ENCODE results near the gene NAGS. TPM values are rescaled to one million over a fixed set of nuclear protein-coding genes. Genes with fewer than 3 reads are reported as not detected.
"Not testable (repeated sequence)": the region's sequence is repeated elsewhere in the genome, so short reads cannot be mapped to it uniquely, and the experiment has no call there.

The NAGS gene
- total and polyA plus RNA-seq, 4 donors = 2.6 to 10.7 (median 5.0) TPM

- no peak for DNase-seq
- peaks cover 0 to 20% (median 8%) of the 10 kb centered on the region in 4 donors for H3K36me3 ChIP-seq (ENCODE audit: control insufficient read depth in 4 of 4, insufficient read depth in 4 of 4, low read length in 4 of 4)
- H3K9ac ChIP-seq (ENCODE audit: insufficient read depth in 1 of 2, low read length in 2 of 2) = no peak overlapping the region
Measured at GRCh38 chr17:44012874-44013273, 8.5 kb downstream of the NAGS start.

GRCh38 chr17:44014133-44014436 is 9.7 kb downstream of the NAGS start:
- H3K36me3 ChIP-seq (ENCODE audit: control insufficient read depth in 4 of 4, insufficient read depth in 4 of 4, low read length in 4 of 4) = peaks cover 0 to 18% (median 8%) of the 10 kb centered on the region in 4 donors
- H3K9me3 ChIP-seq (ENCODE audit: control insufficient read depth in 4 of 4, insufficient read depth in 3 of 4, low read length in 3 of 4) = no peaks in the 10 kb centered on the region
- H3K27me3 ChIP-seq (ENCODE audit: control insufficient read depth in 3 of 3, insufficient read depth in 3 of 3, low read length in 2 of 3) = no peaks in the 10 kb centered on the region
- H3K4me3 ChIP-seq = peak overlapping the region; percentile 87
- ATAC-seq (ENCODE audit: insufficient read depth, low FRiP score) (no peak), DNase-seq (no peak)
- TF ChIP-seq, protein P1, sequence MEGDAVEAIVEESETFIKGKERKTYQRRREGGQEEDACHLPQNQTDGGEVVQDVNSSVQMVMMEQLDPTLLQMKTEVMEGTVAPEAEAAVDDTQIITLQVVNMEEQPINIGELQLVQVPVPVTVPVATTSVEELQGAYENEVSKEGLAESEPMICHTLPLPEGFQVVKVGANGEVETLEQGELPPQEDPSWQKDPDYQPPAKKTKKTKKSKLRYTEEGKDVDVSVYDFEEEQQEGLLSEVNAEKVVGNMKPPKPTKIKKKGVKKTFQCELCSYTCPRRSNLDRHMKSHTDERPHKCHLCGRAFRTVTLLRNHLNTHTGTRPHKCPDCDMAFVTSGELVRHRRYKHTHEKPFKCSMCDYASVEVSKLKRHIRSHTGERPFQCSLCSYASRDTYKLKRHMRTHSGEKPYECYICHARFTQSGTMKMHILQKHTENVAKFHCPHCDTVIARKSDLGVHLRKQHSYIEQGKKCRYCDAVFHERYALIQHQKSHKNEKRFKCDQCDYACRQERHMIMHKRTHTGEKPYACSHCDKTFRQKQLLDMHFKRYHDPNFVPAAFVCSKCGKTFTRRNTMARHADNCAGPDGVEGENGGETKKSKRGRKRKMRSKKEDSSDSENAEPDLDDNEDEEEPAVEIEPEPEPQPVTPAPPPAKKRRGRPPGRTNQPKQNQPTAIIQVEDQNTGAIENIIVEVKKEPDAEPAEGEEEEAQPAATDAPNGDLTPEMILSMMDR (IDR thresholded peaks at IDR 0.05; ENCODE audit: control extremely low read depth, extremely low read depth) = no peak
- H3K4me1 ChIP-seq (ENCODE audit: control insufficient read depth in 5 of 5, insufficient read depth in 5 of 5, low read length in 5 of 5) = peaks cover 0 to 7% (median 0%) of the 10 kb centered on the region in 5 donors
- H3K9ac ChIP-seq (ENCODE audit: insufficient read depth in 1 of 2, low read length in 2 of 2) = peak overlapping the region in 1 of 2 donors; percentile 66
- WGBS, 2 donors = 15% methylated on average over 12 of the region's 12 CpGs
- H3K27ac ChIP-seq (ENCODE audit: low read depth in 1 of 2, low read length in 1 of 2) = peak overlapping the region; percentile 82

More at GRCh38 chr17:44012874-44013273, 8.5 kb downstream of the NAGS start:
- Histone ChIP-seq H3K27ac (ENCODE audit: low read depth in 1 of 2, low read length in 1 of 2) (no peak overlapping the region), H3K4me3 (no peak overlapping the region), H3K27me3 (ENCODE audit: control insufficient read depth in 3 of 3, insufficient read depth in 3 of 3, low read length in 2 of 3) (no peaks in the 10 kb centered on the region), H3K4me1 (ENCODE audit: control insufficient read depth in 5 of 5, insufficient read depth in 5 of 5, low read length in 5 of 5) (peaks cover 0 to 12% (median 4%) of the 10 kb centered on the region in 5 donors), H3K9me3 (ENCODE audit: control insufficient read depth in 4 of 4, insufficient read depth in 3 of 4, low read length in 3 of 4) (no peaks in the 10 kb centered on the region)
- no peak for ATAC-seq (ENCODE audit: insufficient read depth, low FRiP score)
- TF ChIP-seq, protein P1 (IDR thresholded peaks at IDR 0.05; ENCODE audit: control extremely low read depth, extremely low read depth) = no peak
- WGBS, 2 donors = 96 to 98% methylated on average over 14 of the region's 14 CpGs

DNA sequence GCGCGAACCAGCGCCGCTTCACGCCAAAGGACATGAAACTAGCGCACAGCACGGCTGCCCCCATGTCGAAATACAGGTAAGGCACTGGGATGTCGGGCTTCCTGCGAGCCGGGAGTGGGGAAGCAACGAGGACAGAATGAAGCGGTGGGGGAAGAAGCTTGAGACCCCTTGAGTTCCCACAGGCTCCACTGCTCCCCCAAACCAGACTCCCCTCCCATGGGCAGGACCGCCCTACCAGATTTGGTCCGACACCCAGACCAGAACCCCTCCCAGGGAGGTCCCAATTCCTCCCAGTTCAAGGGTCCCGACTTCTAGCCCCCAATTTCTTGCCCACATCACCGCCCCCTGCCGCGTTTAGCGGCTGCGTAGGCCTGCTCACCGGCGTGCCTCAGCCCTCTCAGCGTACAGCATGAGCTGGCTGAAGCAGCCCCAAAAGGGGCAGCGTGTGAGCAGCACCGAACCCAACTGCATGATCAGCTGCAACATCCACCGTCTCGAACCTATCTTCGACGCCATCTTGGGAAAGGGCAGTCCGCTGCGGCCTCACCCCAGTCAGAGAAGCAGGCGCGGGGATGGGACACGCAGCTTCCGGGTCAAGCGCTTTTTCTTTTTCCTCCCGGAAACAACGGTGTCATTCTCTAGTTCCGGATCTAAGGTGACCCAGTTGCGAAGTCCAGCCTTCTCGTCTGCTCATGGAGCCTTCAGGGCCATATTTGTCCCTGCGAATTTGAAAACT is 10.2 kb downstream of the NAGS start, which contains the start of gene TMEM101:
Gene TMEM101 (minus strand): TSS at position 527 of the 736 bp plus-strand sequence. CDS start 11 bp downstream, at position 516.
- peak within 1 kb of the TSS; percentile 82 for H3K27ac ChIP-seq (ENCODE audit: low read depth in 1 of 2, low read length in 1 of 2)
- TF ChIP-seq, protein P1 (IDR thresholded peaks at IDR 0.05; ENCODE audit: control extremely low read depth, extremely low read depth) = no peak
- ATAC-seq (ENCODE audit: insufficient read depth, low FRiP score) = peak; percentile 93
- no peaks in the 10 kb centered on the region for H3K27me3 ChIP-seq (ENCODE audit: control insufficient read depth in 3 of 3, insufficient read depth in 3 of 3, low read length in 2 of 3)
- H3K9ac ChIP-seq (ENCODE audit: insufficient read depth in 1 of 2, low read length in 2 of 2) = peak within 1 kb of the TSS; percentile 66 to 81
- H3K9me3 ChIP-seq (ENCODE audit: control insufficient read depth in 4 of 4, insufficient read depth in 3 of 4, low read length in 3 of 4) = no peaks in the 10 kb centered on the region
- 1% methylated on average over 43 of the region's 43 CpGs for WGBS, 2 donors
- H3K36me3 ChIP-seq (ENCODE audit: control insufficient read depth in 4 of 4, insufficient read depth in 4 of 4, low read length in 4 of 4) = peaks cover 0 to 13% (median 6%) of the 10 kb centered on the region in 4 donors
- peak; percentile 92 to 96 (median 95) for DNase-seq
- peaks cover 0 to 7% (median 0%) of the 10 kb centered on the region in 5 donors for H3K4me1 ChIP-seq (ENCODE audit: control insufficient read depth in 5 of 5, insufficient read depth in 5 of 5, low read length in 5 of 5)
- H3K4me3 ChIP-seq = peak within 1 kb of the TSS; percentile 87

GRCh38 chr17:44021227-44021626 is 16.8 kb downstream of the NAGS start:
- not testable (repeated sequence) for H3K27ac ChIP-seq (ENCODE audit: low read depth in 1 of 2, low read length in 1 of 2); H3K9me3 ChIP-seq (ENCODE audit: control insufficient read depth in 4 of 4, insufficient read depth in 3 of 4, low read length in 3 of 4); ATAC-seq (ENCODE audit: insufficient read depth, low FRiP score); H3K4me1 ChIP-seq (ENCODE audit: control insufficient read depth in 5 of 5, insufficient read depth in 5 of 5, low read length in 5 of 5); H3K27me3 ChIP-seq (ENCODE audit: control insufficient read depth in 3 of 3, insufficient read depth in 3 of 3, low read length in 2 of 3); H3K9ac ChIP-seq (ENCODE audit: insufficient read depth in 1 of 2, low read length in 2 of 2); H3K4me3 ChIP-seq; H3K36me3 ChIP-seq (ENCODE audit: control insufficient read depth in 4 of 4, insufficient read depth in 4 of 4, low read length in 4 of 4); DNase-seq
- WGBS, 2 donors = 94 to 95% methylated on average over 7 of the region's 7 CpGs

All from lung (tissue), 12 donors.